GM12892 (cell line): ENCODE results near the gene ZNF688.

Experiments used
- POLR2A ChIP-seq: IDR thresholded peaks from 2 replicates; pipeline ENCODE4 v1.6.1; 2011; ENCODE audit warnings: low read depth, low read length, control low read depth
- POLR2AphosphoS5 ChIP-seq: IDR thresholded peaks from 2 replicates; pipeline ENCODE4 v1.6.1; 2011; ENCODE audit warnings: low read depth, low read length, control low read depth
- TAF1 ChIP-seq: IDR thresholded peaks from 2 replicates; pipeline ENCODE4 v1.6.1; 2011; ENCODE audit warnings: low read depth, mild to moderate bottlenecking, control low read depth, low read length, borderline replicate concordance

DNA sequence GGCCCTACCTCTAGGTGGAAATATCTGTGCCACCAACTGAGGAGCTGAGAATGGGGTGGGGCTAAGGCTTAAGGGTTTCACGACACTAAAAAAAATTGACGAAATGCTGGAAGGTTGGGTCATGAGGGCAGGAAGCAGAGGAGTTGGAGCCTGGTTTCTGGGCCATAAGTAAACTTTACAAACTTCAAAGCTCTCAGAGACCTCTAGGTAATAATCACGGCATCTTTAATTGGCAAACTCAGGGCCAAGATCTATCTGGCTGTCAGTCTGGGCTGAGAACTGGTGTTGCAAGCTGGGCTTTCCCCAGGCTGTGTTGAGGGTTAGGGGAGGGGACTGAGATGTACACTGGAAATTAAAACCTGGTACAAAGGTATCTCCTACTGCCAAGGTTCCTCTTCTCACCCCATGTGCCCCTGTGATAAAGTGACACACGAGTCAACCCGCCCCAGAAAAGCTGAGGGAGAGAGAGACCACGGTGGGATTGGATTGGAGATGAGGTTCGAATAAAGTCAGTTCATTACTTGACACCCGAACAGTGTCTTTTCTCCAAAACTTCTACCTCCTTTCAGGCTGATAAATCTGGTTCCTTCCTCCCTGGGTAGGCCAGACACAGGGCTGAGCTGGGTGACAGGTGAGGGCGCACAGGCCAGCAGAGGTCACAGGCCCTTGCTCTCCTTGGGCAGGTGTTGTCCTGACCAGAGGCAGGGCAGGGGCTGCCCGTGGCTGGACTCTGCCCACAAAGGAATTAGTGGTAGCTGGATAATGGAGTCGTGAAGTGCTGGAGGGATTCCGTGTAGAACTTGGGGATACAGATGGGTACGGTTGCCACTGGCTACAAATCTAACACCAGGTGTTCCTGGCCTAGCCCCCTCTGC lies 41.1 kb downstream of the ZNF688 start:
- no peak for TF ChIP-seq POLR2A
- no peak for TF ChIP-seq TAF1
- no peak for TF ChIP-seq POLR2AphosphoS5
